Astrocyte of the cerebellum (primary cell): Measurements from ENCODE around the gene MSANTD2.
"Not testable (repeated sequence)": the region's sequence is repeated elsewhere in the genome, so short reads cannot be mapped to it uniquely, and the experiment has no call there.

Experiments used
- DNase-seq: peaks from one replicate; pipeline ENCODE4 v3.0.0-alpha.2; 2011; ENCODE audit warnings: low read depth
- H3K4me3 ChIP-seq: 2 replicates; pipeline ENCODE4 v1.5.1; 2011; ENCODE audit warnings: mild to moderate bottlenecking, low read depth, low read length, moderate library complexity
- CTCF ChIP-seq: IDR thresholded peaks from 2 replicates; pipeline ENCODE4 v1.5.1; 2012; ENCODE audit warnings: low read length, low read depth, moderate library complexity, mild to moderate bottlenecking; ENCODE audit errors: missing control alignments
- in situ Hi-C: cut with HindIII; loops from 2 replicates; pipeline ENCODE4 v1.10.0; 2017; ENCODE audit warnings: low sequenced_read_pairs

MSANTD2 gene

GRCh38 chr11:124784051-124784450 lies 16.2 kb downstream of the MSANTD2 start:
- in situ Hi-C loops = no loop called here
- DNase-seq = no peak
- no peak for TF ChIP-seq CTCF
- no peak overlapping the region for H3K4me3 ChIP-seq

- no peak for TF ChIP-seq CTCF
- no peak for DNase-seq
- no peak overlapping the region for H3K4me3 ChIP-seq
- in situ Hi-C loops = no loop called here
Observed at GRCh38 chr11:124783002-124783401, 17.2 kb downstream of the MSANTD2 start.

- DNase-seq = no peak
- TF ChIP-seq CTCF = no peak
- in situ Hi-C loops = loop anchor here (5.0 kb wide), 1 partner anchor 117 kb away; no protein-coding TSS in a partner anchor
- no peak overlapping the region for H3K4me3 ChIP-seq
Observed at GRCh38 chr11:124779568-124779967, 20.6 kb downstream of the MSANTD2 start.

GRCh38 chr11:124778281-124778680 lies 21.9 kb downstream of the MSANTD2 start:
- in situ Hi-C loops = loop anchor here (5.0 kb wide), 1 partner anchor 116 kb away; no protein-coding TSS in a partner anchor
- H3K4me3 ChIP-seq = no peak overlapping the region
- DNase-seq = no peak
- peak; percentile 4 for TF ChIP-seq CTCF

- DNase-seq = no peak
- in situ Hi-C loops = loop anchor here (5.0 kb wide), 1 partner anchor 115 kb away; no protein-coding TSS in a partner anchor
- TF ChIP-seq CTCF = no peak
Observed at GRCh38 chr11:124776865-124777645, 23.2 kb downstream of the MSANTD2 start.

GRCh38 chr11:124770959-124771358 lies 29.2 kb downstream of the MSANTD2 start:
- DNase-seq, in situ Hi-C loops, H3K4me3 ChIP-seq: not testable (repeated sequence)

More at GRCh38 chr11:124776865-124777645, 23.2 kb downstream of the MSANTD2 start:
- H3K4me3 ChIP-seq = no peak overlapping the region
